HL-60 (cell line): ENCODE data around the gene EEF1A2.

Experiments used
- CTCF ChIP-seq: IDR thresholded peaks from one replicate; pipeline ENCODE4 v1.5.1; 2011; ENCODE audit warnings: low read length, control low read depth, inconsistent platforms; ENCODE audit not compliant: insufficient read depth
- POLR2AphosphoS5 ChIP-seq: IDR thresholded peaks from 2 replicates; pipeline ENCODE4 v1.6.1; 2012; ENCODE audit warnings: low read depth
- REST ChIP-seq: IDR thresholded peaks from 2 replicates; pipeline ENCODE4 v1.6.1; 2012; ENCODE audit warnings: low read depth; ENCODE audit not compliant: insufficient replicate concordance

GRCh38 chr20:63484236-63484635 is 14.6 kb downstream of the EEF1A2 start:
- TF ChIP-seq REST (no peak), CTCF (no peak), POLR2AphosphoS5 (no peak)
